Suprapubic skin (tissue), 4 donors: Measurements from ENCODE around the gene CABLES1.

Experiments used
- EP300 ChIP-seq: sonication (generic); formaldehyde crosslinking; IDR thresholded peaks from one replicate; pipeline ENCODE4 v1.6.1; 2017; ENCODE audit warnings: antibody characterized with exemption
- POLR2A ChIP-seq, 2 donors: fragments of 450-650 bp; IDR thresholded peaks; one replicate each; pipeline ENCODE4 v1.6.1; 2017; ENCODE audit warnings: antibody characterized with exemption in 2 of 2, mild to moderate bottlenecking in 2 of 2, moderate library complexity in 2 of 2
- POLR2AphosphoS5 ChIP-seq, 3 donors: sonication (generic); formaldehyde crosslinking; IDR thresholded peaks; one replicate each; pipeline ENCODE4 v1.6.1; 2017; ENCODE audit warnings: antibody characterized with exemption in 3 of 3
- TF ChIP-seq, protein P1 (sequence below), 2 donors: fragments of 200-600 bp in 1 of 2; fragments of 450-650 bp in 1 of 2; sonication (generic) in 1 of 2; IDR thresholded peaks; one replicate each; pipeline ENCODE4 v1.5.1; 2016 to 2019; ENCODE audit warnings: antibody characterized with exemption in 2 of 2, mild to moderate bottlenecking in 1 of 2, moderate library complexity in 1 of 2

DNA sequence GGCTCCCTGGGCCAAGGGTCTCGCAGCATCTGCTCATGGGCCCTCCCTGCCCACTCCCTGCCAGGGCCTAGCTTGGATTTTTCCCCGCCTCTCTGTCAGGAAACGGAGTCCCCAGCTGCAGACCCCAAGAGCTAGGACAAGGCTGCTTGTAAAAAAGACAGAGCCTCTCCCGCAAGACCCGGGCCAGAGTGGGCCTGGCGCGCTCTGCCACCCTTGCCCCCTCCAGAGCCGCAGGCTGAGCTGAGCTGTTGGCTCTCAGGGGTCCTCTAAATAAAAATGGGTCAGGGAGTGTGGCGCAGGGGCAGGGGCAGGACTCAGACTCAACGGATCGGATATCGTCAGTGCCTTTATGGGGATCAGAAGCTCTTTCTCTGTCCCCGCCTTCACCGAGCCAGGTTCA, 112.6 kb downstream of the CABLES1 start:
- TF ChIP-seq, protein P1, sequence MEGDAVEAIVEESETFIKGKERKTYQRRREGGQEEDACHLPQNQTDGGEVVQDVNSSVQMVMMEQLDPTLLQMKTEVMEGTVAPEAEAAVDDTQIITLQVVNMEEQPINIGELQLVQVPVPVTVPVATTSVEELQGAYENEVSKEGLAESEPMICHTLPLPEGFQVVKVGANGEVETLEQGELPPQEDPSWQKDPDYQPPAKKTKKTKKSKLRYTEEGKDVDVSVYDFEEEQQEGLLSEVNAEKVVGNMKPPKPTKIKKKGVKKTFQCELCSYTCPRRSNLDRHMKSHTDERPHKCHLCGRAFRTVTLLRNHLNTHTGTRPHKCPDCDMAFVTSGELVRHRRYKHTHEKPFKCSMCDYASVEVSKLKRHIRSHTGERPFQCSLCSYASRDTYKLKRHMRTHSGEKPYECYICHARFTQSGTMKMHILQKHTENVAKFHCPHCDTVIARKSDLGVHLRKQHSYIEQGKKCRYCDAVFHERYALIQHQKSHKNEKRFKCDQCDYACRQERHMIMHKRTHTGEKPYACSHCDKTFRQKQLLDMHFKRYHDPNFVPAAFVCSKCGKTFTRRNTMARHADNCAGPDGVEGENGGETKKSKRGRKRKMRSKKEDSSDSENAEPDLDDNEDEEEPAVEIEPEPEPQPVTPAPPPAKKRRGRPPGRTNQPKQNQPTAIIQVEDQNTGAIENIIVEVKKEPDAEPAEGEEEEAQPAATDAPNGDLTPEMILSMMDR (IDR thresholded peaks at IDR 0.05): no peak
- TF ChIP-seq EP300 (no peak), POLR2A (IDR thresholded peaks at IDR 0.05) (no peak), POLR2AphosphoS5 (IDR thresholded peaks at IDR 0.05) (no peak)
